Effector memory CD4-positive, alpha-beta T cell (primary cell): ENCODE data around the gene RNF151.

Experiments
- DNase-seq, 3 donors: peaks; one replicate each; pipeline ENCODE4 v3.0.0-alpha.2; 2020
- H3K27ac ChIP-seq: 2 replicates; pipeline ENCODE4 v1.7.0; 2013; ENCODE audit warnings: mild to moderate bottlenecking, low read length, moderate library complexity; ENCODE audit not compliant: insufficient read depth, poor library complexity, severe bottlenecking
- H3K27me3 ChIP-seq: replicated peaks from 2 replicates; pipeline ENCODE4 v1.7.0; 2013; ENCODE audit warnings: mild to moderate bottlenecking, low read length; ENCODE audit not compliant: insufficient read depth, control insufficient read depth, poor library complexity, severe bottlenecking
- H3K36me3 ChIP-seq: 2 replicates; pipeline ENCODE4 v1.7.0; 2013; ENCODE audit warnings: mild to moderate bottlenecking, low read length, moderate library complexity; ENCODE audit not compliant: control insufficient read depth, insufficient read depth
- H3K4me1 ChIP-seq: 2 replicates; pipeline ENCODE4 v1.7.0; 2013; ENCODE audit warnings: low read length, mild to moderate bottlenecking; ENCODE audit not compliant: control insufficient read depth, insufficient read depth, poor library complexity, severe bottlenecking
- H3K4me3 ChIP-seq: 2 replicates; pipeline ENCODE4 v1.7.0; 2013; ENCODE audit warnings: low read length, low read depth, mild to moderate bottlenecking; ENCODE audit not compliant: insufficient read depth, poor library complexity, severe bottlenecking
- H3K9me3 ChIP-seq: 2 replicates; pipeline ENCODE4 v1.7.0; 2013; ENCODE audit warnings: mild to moderate bottlenecking, low read length, moderate library complexity; ENCODE audit not compliant: control insufficient read depth

The RNF151 gene

GRCh38 chr16:1992704-1993317 is 26.2 kb downstream of the RNF151 start:
- no peak overlapping the region for H3K27ac ChIP-seq
- peaks cover 21% of the 10 kb centered on the region for H3K4me1 ChIP-seq
- peaks cover 16% of the 10 kb centered on the region for H3K27me3 ChIP-seq
- no peak overlapping the region for H3K4me3 ChIP-seq
- H3K9me3 ChIP-seq: no peaks in the 10 kb centered on the region
- peaks cover 5% of the 10 kb centered on the region for H3K36me3 ChIP-seq
- DNase-seq: peak in 1 of 3 donors; percentile 10

- Histone ChIP-seq H3K4me3 (no peak overlapping the region), H3K9me3 (no peaks in the 10 kb centered on the region), H3K36me3 (peaks cover 13% of the 10 kb centered on the region), H3K27ac (no peak overlapping the region), H3K27me3 (peaks cover 16% of the 10 kb centered on the region), H3K4me1 (peaks cover 21% of the 10 kb centered on the region)
- no peak for DNase-seq
Measured at GRCh38 chr16:1993731-1994131, 27.1 kb downstream of the RNF151 start.

GRCh38 chr16:1997494-1998359 is 31.1 kb downstream of the RNF151 start:
- Histone ChIP-seq H3K27me3 (no peaks in the 10 kb centered on the region), H3K36me3 (peaks cover 51% of the 10 kb centered on the region), H3K4me3 (no peak overlapping the region), H3K9me3 (no peaks in the 10 kb centered on the region), H3K27ac (no peak overlapping the region), H3K4me1 (no peaks in the 10 kb centered on the region)
- no peak for DNase-seq

GRCh38 chr16:1998360-1998835 is 31.7 kb downstream of the RNF151 start:
- no peaks in the 10 kb centered on the region for H3K27me3 ChIP-seq
- peaks cover 54% of the 10 kb centered on the region for H3K36me3 ChIP-seq
- no peaks in the 10 kb centered on the region for H3K9me3 ChIP-seq
- H3K4me3 ChIP-seq: no peak overlapping the region
- H3K4me1 ChIP-seq: no peaks in the 10 kb centered on the region
- H3K27ac ChIP-seq: no peak overlapping the region
- no peak for DNase-seq

- Histone ChIP-seq H3K27me3 (no peaks in the 10 kb centered on the region), H3K4me1 (peaks cover 3% of the 10 kb centered on the region), H3K9me3 (no peaks in the 10 kb centered on the region), H3K36me3 (peaks cover 54% of the 10 kb centered on the region), H3K4me3 (no peak overlapping the region), H3K27ac (no peak overlapping the region)
- no peak for DNase-seq
Measured at GRCh38 chr16:1998852-1999801, 32.5 kb downstream of the RNF151 start.

GRCh38 chr16:1999866-2000514 is 33.3 kb downstream of the RNF151 start:
- H3K27me3 ChIP-seq: no peaks in the 10 kb centered on the region
- DNase-seq: no peak
- peaks cover 54% of the 10 kb centered on the region for H3K36me3 ChIP-seq
- peaks cover 6% of the 10 kb centered on the region for H3K4me1 ChIP-seq
- no peaks in the 10 kb centered on the region for H3K9me3 ChIP-seq
- no peak overlapping the region for H3K27ac ChIP-seq
- H3K4me3 ChIP-seq: no peak overlapping the region

- H3K9me3 ChIP-seq: no peaks in the 10 kb centered on the region
- H3K27ac ChIP-seq: no peak overlapping the region
- H3K36me3 ChIP-seq: peaks cover 54% of the 10 kb centered on the region
- no peaks in the 10 kb centered on the region for H3K27me3 ChIP-seq
- H3K4me1 ChIP-seq: peaks cover 6% of the 10 kb centered on the region
- no peak for DNase-seq
- H3K4me3 ChIP-seq: no peak overlapping the region
Measured at GRCh38 chr16:2001035-2001434, 34.4 kb downstream of the RNF151 start.

- Histone ChIP-seq H3K36me3 (peaks cover 54% of the 10 kb centered on the region), H3K27me3 (no peaks in the 10 kb centered on the region), H3K4me1 (peaks cover 6% of the 10 kb centered on the region), H3K4me3 (no peak overlapping the region), H3K27ac (no peak overlapping the region), H3K9me3 (no peaks in the 10 kb centered on the region)
- DNase-seq: no peak
Measured at GRCh38 chr16:2001456-2002355, 35.0 kb downstream of the RNF151 start.
